Erythroblast (primary cell): ENCODE measurements around the gene CHN1.

Experiments used
- GATA1 ChIP-seq: IDR thresholded peaks from 2 replicates; pipeline ENCODE4 v1.6.1; 2011; ENCODE audit warnings: low read depth, mild to moderate bottlenecking, control low read depth, low read length, moderate library complexity
- POLR2A ChIP-seq: IDR thresholded peaks from 2 replicates; pipeline ENCODE4 v1.6.1; 2011; ENCODE audit warnings: mild to moderate bottlenecking, low read length

DNA sequence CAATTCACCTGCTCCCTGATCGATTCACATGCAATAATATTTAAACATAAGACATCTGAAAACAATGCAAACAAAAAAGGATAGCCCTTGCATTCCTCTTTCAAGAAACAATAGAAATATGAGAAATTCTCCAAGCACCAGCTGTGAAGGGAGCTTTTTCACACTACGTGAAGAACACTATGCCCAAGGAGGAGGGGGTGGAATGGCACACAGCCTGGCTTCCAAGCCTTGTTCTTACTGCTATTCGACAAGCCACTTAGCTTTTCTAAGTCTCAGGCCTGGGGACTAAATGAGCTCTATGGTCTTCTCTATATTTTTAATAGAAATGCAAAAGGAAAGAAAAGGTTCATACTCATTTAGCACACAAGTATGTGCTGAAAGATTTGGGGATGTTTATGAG, 148.7 kb downstream of the CHN1 start:
- TF ChIP-seq POLR2A (no peak), GATA1 (no peak)
